Neural crest cell (in vitro differentiated cells): ENCODE results near the gene SENP3. TPM values are rescaled to one million over a fixed set of nuclear protein-coding genes. Genes with fewer than 3 reads are reported as not detected.
A peak's percentile ranks its signal among the peaks of the same experiment; 100 is the strongest.

Experiments used
- DNase-seq: peaks from one replicate; pipeline ENCODE4 v3.0.0; 2021; ENCODE audit warnings: low read depth, mixed read lengths, low spot score
- H3K27ac Mint-ChIP-seq: one replicate; pipeline ENCODE4 v1.8.0; 2021; ENCODE audit warnings: mild to moderate bottlenecking, mixed read lengths; ENCODE audit not compliant: unreplicated experiment
- H3K27me3 Mint-ChIP-seq: 2 replicates; pipeline ENCODE4 v1.8.0; 2021; ENCODE audit warnings: low read depth, mild to moderate bottlenecking, mixed read lengths
- H3K36me3 Mint-ChIP-seq: 2 replicates; pipeline ENCODE4 v1.8.0; 2021; ENCODE audit warnings: low read depth, mild to moderate bottlenecking, mixed read lengths
- H3K4me1 Mint-ChIP-seq: 2 replicates; pipeline ENCODE4 v1.8.0; 2021; ENCODE audit warnings: mixed read lengths
- H3K4me3 Mint-ChIP-seq: one replicate; pipeline ENCODE4 v1.8.0; 2021; ENCODE audit warnings: mild to moderate bottlenecking, mixed read lengths
- H3K9me3 Mint-ChIP-seq: 2 replicates; pipeline ENCODE4 v1.8.0; 2021; ENCODE audit warnings: mixed read lengths
- total RNA-seq: library from RNA; stranded (reverse); gene quantifications from 2 replicates; pipeline ENCODE4 v1.2.1, GENCODE V29; 2021
- TF ChIP-seq, protein P1 (sequence below): fragments of 200-600 bp; sonication (generic); conservative IDR thresholded peaks from 2 replicates; pipeline ENCODE4 v1.5.0; 2021; ENCODE audit warnings: antibody characterized with exemption, mild to moderate bottlenecking

The SENP3 gene
- total RNA-seq, 1 donor from 2014 or later = 83.7 TPM

DNA sequence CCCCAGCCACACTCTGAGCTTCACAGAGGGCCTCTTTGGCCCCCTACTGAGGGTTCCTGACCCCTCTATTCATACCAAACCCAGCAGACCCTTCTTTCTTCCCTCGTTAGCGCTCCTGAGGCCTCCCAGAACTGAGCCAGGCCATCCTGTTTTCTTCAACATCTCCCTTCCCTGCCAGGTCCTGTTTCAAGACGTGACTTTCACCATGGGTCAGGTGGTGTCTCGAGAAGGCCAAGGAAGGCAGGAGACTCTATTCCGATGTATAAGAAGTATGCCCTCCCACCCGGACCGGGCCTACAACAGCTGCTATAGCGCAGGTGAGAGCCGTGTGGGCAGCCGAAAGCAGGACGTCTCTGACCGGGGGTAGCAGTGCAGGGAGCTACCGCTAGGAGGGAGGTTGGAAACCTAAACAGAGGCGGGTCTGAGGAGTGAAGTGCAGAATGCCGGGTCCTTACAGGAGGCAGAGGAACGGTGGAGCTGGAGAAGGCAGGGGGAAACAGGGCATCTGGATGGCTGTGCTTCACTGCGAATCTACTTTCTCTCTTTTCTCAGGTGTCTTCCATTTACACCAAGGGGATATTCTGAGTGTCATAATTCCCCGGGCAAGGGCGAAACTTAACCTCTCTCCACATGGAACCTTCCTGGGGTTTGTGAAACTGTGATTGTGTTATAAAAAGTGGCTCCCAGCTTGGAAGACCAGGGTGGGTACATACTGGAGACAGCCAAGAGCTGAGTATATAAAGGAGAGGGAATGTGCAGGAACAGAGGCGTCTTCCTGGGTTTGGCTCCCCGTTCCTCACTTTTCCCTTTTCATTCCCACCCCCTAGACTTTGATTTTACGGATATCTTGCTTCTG lies 1.3 kb upstream of the SENP3 start:
- no peaks in the 10 kb centered on the region for H3K9me3 Mint-ChIP-seq
- H3K27me3 Mint-ChIP-seq = peaks cover 9% of the 10 kb centered on the region
- peak overlapping the region; percentile 93 for H3K4me3 Mint-ChIP-seq
- TF ChIP-seq, protein P1, sequence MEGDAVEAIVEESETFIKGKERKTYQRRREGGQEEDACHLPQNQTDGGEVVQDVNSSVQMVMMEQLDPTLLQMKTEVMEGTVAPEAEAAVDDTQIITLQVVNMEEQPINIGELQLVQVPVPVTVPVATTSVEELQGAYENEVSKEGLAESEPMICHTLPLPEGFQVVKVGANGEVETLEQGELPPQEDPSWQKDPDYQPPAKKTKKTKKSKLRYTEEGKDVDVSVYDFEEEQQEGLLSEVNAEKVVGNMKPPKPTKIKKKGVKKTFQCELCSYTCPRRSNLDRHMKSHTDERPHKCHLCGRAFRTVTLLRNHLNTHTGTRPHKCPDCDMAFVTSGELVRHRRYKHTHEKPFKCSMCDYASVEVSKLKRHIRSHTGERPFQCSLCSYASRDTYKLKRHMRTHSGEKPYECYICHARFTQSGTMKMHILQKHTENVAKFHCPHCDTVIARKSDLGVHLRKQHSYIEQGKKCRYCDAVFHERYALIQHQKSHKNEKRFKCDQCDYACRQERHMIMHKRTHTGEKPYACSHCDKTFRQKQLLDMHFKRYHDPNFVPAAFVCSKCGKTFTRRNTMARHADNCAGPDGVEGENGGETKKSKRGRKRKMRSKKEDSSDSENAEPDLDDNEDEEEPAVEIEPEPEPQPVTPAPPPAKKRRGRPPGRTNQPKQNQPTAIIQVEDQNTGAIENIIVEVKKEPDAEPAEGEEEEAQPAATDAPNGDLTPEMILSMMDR = peak; percentile 60
- H3K4me1 Mint-ChIP-seq = peaks cover 37% of the 10 kb centered on the region
- peak; percentile 76 for DNase-seq
- no peaks in the 10 kb centered on the region for H3K36me3 Mint-ChIP-seq
- peak overlapping the region; percentile 81 for H3K27ac Mint-ChIP-seq

DNA sequence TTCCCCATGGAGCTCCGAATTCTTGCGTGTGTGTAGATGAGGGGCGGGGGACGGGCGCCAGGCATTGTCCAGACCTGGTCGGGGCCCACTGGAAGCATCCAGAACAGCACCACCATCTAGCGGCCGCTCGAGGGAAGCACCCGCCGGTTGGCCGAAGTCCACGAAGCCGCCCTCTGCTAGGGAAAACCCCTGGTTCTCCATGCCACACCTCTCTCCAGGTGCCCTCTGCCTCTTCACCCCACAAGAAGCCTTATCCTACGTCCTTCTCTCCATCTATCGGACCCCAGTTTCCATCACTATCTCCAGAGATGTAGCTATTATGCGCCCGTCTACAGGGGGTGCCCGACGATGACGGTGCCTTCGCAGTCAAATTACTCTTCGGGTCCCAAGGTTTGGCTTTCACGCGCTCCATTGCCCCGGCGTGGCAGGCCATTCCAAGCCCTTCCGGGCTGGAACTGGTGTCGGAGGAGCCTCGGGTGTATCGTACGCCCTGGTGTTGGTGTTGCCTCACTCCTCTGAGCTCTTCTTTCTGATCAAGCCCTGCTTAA lies 617 bp upstream of the SENP3 start:
- Mint-ChIP-seq H3K9me3 (no peaks in the 10 kb centered on the region), H3K27ac (peak overlapping the region; percentile 81), H3K4me3 (peak overlapping the region; percentile 93), H3K36me3 (no peaks in the 10 kb centered on the region), H3K27me3 (peaks cover 9% of the 10 kb centered on the region), H3K4me1 (peaks cover 37% of the 10 kb centered on the region)
- DNase-seq = peak; percentile 84
- TF ChIP-seq, protein P1 = peak; percentile 78

DNA sequence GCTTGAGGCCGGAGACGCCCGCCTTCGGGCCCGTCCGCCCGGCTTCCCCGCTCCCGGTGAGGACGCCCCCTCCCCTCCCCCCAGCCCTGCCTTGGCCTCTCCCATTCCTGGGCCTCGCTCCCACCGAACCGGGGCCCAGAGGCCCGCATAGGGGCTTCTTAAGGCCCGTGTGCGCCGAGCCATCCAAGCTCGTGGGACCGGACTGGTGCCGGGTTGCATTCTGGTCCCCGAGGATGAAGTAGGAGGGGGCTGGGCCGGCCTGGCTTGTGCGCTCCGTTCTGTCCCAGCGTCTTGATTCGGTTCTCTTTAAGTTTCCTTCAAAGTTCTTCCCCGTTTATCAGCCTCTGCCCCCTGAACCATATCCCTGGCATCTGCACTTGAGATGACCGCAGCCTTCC lies 488 bp downstream of the SENP3 start:
- peaks cover 9% of the 10 kb centered on the region for H3K27me3 Mint-ChIP-seq
- H3K36me3 Mint-ChIP-seq = no peaks in the 10 kb centered on the region
- H3K9me3 Mint-ChIP-seq = no peaks in the 10 kb centered on the region
- peak overlapping the region; percentile 96 for H3K27ac Mint-ChIP-seq
- no peak for DNase-seq
- H3K4me1 Mint-ChIP-seq = peaks cover 37% of the 10 kb centered on the region
- peak overlapping the region; percentile 93 for H3K4me3 Mint-ChIP-seq
- TF ChIP-seq, protein P1 = no peak

GRCh38 chr17:7563115-7563869 lies 1.6 kb downstream of the SENP3 start:
- no peak for DNase-seq
- Mint-ChIP-seq H3K9me3 (no peaks in the 10 kb centered on the region), H3K4me3 (peak overlapping the region; percentile 93), H3K27me3 (peaks cover 7% of the 10 kb centered on the region), H3K4me1 (peaks cover 32% of the 10 kb centered on the region), H3K27ac (no peak overlapping the region), H3K36me3 (no peaks in the 10 kb centered on the region)
- TF ChIP-seq, protein P1 = no peak

- no peaks in the 10 kb centered on the region for H3K9me3 Mint-ChIP-seq
- DNase-seq = no peak
- peaks cover 22% of the 10 kb centered on the region for H3K36me3 Mint-ChIP-seq
- peaks cover 13% of the 10 kb centered on the region for H3K27me3 Mint-ChIP-seq
- H3K4me1 Mint-ChIP-seq = peaks cover 26% of the 10 kb centered on the region
- H3K4me3 Mint-ChIP-seq = peak overlapping the region; percentile 26
- TF ChIP-seq, protein P1 = no peak
- no peak overlapping the region for H3K27ac Mint-ChIP-seq
Measured at GRCh38 chr17:7569571-7569970, 7.9 kb downstream of the SENP3 start.
